HK-2 (cell line): ENCODE data around the gene ETNK2.
"Not testable (repeated sequence)": the region's sequence is repeated elsewhere in the genome, so short reads cannot be mapped to it uniquely, and the experiment has no call there.

Source experiments
- DNase-seq: peaks from one replicate; pipeline ENCODE4 v3.0.0-alpha.2; 2018; ENCODE audit not compliant: unreplicated experiment

Gene ETNK2

DNA sequence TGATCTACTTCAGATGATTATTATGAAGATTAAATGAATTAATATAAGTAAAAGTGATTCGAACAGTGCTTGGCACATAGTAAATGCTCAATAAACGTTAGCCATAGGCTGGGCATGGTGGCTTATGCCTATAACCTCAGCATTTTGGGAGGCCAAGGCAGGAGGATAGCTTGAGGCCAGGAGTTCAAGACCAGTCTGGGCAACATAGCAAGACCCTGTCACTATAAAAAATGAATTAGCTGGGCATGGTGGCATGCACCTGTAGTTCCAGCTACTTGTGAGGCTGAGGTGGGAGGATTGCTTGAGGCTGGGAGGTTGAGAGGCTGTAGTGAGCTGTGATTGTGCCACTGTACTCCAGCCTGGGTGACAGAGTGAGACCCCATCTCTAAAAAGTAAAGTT is 52.1 kb downstream of the ETNK2 start:
- DNase-seq: not testable (repeated sequence)

DNA sequence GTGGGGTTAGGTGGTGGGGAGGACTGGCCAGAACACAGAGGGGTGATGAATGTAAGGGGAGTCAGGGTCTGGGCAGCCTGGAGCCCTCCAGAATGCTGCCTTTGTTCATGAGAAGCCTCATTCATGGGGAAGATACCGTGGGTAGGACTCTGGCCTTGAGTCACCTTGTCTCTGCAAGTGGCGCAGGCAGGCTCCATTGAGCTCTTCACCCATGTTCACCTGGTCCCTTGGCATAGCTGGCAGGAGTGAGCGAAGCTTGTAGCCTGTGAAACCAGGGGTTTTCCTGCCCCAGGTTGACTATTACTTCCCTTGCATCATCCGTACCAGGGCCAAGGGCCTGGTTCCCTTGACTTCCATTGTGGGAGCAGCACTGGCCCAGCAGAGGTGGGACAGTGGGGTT is 53.2 kb downstream of the ETNK2 start:
- DNase-seq: no peak

DNA sequence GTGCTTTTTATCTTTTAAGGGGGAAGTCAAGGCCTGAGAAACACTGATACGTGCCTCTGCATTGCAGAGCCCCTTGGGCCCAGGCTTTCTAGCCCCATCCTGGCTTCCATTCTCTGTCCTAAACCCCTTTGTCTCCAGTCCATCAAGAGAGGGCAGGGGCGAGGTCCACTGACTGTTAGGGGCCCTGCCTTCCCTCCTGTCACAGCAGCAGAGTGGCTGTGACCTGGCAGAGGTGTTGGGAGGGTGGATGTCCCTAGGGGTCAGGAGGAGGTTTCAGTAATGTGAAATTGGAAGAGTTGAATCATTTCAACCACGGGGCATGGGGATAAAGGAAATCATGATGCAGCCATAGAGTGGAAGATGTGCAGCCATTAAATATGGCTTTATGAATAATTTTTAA is 54.9 kb downstream of the ETNK2 start:
- DNase-seq: no peak

DNA sequence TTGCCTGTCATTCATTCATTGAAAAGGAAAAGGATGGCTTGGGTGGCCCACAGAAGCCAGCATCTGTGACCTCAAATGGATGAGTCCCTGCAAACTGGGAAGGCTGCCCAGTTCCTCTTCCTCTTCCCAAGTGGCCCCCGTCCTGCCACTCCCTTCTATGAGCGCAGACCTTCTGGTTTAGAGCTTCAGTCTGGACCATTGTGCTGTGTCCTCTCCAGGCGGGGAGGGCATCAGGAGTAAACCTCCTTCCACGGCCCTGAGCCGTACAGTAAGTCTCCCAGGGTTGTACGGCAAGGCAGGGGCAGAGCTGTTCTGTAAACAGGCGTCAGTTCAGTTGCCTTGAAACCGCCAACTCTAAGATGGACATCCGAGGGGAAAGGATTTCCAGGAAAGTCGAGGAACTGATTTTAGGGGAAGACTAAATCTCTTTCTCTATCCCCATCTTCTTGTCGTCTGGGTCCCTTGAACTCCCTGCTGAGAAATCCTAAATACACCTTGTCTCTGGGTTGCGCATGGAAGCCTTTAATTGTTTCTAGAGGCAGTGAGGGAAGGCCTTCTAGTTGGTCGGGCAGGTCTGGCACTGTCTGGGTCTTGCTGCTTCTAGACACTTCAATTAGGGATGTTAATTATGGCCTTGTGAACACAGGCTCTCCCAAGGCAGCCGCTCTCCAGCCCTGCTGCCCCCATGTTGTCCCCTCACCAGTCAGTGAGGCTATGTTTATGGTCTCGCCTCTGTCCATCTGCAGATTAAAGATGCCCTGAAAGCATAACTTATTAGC is 56.8 kb downstream of the ETNK2 start:
- DNase-seq: no peak

DNA sequence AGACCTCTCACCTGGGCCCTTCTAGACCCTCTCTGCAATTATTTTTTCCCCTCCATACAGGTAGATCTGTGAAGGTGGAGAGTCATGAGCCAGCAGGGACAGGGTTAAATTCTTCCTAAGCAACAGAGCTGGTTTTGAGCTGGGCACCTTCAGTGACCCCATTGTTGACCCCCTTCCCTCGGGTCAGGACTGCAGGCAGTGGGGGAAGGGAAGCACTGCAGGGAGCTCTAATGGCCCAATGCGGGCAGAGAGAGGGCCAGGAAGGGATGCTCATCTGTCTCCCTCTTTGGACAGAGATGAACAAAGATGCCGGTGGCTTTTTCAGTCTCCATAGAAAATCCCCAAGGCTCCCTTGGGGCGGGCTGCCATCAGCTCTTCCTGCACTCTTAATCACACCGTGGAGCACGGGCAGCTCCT is 57.5 kb downstream of the ETNK2 start:
- DNase-seq: no peak

DNA sequence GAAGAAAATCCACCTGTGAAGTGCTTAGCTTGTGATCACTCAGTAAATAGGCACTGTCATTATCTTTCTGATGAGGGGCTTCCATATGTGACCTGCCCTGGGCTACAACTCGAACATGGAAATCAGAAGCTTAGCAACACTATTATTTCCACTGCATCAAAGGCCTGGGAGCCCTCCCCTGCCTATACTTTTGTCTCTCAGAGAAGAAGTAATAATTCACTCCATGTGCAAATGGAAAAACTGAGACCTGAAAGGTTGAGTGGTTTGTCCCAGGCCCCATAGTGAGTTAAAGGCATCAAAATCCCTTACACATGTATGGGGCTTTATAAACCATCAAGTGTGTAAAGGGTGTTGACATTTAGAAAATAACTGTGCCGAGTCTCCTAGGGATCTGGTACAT is 58.1 kb downstream of the ETNK2 start:
- DNase-seq: no peak

DNA sequence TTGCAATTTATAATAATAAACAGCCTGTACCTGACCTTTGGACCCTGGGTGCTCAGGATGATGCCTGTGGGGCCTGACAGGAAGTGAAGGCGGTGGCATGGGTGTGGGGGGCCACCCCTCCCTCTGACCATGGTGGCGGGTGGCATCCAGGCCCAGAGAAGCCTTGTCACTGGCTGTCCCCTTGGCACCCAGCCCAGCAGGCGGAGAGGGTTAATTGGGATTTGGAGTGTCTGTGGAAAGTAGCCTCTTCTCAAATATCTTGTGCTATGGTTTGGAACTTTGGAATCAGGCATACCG is 58.5 kb downstream of the ETNK2 start:
- DNase-seq: no peak

DNA sequence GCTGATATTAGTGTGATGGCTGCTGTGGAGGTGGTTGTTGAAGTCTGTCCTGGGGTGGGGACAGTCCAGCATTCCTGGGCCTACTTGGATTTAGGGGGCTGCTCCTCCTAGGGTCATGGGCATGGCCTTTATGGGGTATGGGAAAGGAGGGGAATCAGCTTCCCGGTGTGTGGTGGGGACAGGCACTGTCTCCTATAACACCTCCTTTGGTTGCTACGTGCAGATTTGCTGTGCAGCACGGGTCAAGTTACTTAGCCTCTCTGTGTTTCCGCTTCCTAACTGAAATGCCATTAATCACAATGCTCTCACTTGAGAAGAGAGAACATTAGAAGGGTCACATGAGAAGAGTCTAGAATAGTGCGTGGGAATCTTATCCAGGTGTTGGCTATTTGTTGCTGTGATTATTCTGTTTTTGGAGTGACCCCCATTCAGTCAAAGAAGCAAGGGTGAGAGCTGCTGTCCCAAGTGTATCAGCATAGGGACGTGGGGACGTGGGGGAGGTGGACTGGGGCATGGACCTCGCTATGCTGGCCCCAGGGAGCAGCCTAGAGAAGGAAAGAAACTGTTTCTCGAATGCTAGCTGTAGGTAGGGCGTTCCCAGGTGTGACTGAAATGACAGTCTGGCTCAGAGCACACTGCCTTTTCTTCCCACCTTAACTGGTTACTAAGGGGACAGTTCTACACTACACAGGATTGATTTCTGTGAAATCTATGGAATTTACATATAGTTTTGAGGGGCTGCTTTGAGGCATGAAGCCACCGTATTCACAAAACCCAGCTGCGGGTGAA is 59.0 kb downstream of the ETNK2 start:
- no peak for DNase-seq

DNA sequence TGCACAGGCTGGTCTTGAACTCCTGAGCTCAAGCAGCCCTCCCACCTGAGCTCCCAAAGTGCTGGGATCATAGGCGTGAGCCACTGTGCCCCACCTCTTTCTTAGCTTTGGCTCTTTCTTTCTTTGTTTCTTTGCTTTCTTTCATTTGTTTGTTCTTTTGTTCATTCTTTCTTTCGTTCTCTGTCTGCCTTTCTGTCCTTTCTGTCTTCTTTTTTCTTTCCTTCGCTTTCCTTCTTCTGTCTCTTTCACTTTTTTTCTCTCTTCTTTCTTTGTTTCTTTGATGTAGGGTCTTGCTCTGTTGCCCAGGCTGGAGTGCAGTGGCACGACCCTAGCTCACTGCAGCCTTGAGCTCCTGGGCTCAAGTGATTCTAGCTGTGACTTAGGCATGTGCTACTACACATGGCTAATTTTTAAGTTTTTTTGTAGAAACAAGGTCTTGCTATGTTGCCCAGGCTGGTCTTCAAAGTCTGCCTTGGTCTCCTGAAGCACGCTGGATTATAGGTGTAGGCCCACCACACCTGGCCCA is 60.0 kb downstream of the ETNK2 start:
- DNase-seq: no peak

DNA sequence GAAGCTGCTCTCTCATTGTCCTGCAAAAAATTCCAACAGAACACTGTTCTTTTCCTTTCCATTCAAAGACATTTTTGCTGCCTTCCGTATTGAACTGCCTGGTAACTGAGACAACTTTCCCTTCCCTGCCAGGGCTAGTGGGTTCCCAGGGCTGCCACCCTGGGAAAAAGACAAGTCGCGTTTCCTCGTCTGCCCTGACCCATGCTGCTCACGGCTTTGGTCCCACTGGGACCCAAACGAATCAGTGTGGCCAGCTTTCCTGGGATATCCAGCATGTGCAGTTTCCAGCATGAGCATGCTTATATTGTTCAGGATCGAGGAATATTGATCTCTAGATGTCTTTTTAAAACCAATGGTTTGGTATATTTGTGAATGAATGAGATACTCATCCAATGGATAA is 60.8 kb downstream of the ETNK2 start:
- DNase-seq: no peak

DNA sequence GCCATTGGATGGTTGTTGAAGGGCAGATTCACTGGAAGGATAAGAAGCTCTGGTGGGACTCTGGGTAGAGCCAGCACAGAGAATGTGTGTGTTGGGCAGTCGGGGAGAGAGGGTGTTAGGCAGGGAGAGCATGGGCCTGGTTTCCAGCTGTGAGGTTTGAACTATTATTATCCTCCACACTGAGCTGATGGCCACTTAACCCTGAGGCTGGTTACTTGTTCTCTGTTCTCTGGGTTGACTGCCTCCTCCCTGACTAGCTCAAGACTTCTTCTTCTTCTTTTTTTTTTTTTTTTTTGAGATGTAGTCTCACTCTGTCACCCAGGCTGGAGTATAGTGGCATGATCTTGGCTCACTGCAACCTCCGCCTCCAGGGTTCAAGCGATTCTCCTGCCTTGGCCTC is 61.7 kb downstream of the ETNK2 start:
- DNase-seq: not testable (repeated sequence)

DNA sequence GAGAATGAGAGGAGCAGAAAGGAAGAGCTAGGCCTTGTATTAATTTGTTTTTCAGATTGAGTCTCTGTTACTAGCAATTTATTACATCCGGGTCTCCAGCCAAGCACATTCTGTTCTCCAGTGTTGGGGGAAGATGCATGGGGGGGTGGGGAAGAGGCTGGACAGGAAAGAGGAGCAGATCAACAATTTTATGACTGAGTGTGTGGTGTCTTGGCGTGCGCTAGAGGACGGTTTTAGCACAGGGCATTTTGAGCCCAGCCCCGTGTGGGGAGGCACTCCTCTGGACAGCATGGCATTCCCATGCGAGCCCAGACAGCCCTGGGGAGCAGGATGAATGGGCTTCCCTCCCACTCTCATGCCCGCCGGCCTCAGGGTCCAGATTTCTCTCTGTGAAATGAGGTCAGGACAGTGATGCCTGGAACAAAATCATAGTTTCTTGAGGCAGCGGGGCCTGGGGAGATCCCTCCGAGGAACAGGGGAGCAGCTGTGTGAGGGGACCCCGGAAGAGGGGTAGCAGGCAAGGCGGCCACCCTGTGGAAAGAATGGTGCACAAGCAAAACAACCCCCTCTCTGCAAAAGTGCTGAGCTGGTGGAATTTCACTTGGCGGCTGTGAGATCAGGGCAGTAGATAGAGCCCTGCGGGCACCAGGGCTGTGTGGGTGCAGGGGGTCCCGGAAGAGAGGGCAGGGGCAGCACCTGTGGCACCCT is 62.6 kb downstream of the ETNK2 start:
- DNase-seq: no peak

DNA sequence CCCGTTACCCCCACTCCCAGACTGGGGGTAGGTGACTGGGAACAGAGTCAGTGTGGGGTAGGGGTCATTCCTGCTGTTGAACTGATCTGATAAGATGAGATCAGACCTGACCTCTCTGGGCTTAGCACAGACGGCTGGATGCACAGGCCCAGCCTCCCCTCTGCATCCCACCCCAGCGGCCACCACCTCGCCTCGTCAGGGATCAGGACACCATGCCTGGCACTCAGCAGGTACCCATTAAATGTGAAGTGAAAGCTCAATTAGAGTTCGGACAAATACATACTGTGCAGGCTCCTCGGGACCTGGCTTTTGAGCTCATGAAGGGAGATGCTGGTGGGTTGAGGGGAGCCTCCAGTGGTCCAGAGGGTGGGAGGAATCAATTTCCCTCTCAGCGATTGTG is 63.2 kb downstream of the ETNK2 start:
- no peak for DNase-seq

DNA sequence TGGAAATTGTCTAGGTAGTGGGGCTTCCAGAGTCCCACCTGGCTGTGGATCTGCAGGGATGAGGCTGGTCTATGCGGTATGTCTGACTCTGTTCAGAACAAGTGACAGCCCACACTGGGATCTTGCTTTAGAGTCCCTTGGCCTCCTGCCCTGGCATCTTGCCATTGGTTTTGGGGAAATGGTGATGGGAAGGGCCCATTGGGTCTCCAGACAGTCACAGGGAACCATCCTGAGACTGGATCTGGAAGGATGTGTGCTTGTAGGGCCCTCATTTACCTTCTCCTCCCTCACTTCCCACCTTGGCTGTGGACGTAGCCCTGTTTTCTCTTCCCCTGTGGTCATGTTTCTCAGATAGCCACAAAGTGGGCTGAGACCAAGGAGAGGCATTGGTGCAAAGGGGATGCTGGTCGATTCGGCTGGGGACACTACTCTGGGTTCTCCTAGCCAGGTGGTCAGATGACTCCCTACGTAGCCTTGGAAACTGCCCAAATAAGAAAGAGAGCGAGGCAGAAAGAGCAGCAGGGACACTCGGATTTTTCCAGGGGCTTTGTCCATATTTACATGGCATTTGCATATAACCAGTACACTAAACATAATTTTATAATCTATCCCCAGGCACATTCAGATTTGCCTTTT is 63.8 kb downstream of the ETNK2 start:
- no peak for DNase-seq

DNA sequence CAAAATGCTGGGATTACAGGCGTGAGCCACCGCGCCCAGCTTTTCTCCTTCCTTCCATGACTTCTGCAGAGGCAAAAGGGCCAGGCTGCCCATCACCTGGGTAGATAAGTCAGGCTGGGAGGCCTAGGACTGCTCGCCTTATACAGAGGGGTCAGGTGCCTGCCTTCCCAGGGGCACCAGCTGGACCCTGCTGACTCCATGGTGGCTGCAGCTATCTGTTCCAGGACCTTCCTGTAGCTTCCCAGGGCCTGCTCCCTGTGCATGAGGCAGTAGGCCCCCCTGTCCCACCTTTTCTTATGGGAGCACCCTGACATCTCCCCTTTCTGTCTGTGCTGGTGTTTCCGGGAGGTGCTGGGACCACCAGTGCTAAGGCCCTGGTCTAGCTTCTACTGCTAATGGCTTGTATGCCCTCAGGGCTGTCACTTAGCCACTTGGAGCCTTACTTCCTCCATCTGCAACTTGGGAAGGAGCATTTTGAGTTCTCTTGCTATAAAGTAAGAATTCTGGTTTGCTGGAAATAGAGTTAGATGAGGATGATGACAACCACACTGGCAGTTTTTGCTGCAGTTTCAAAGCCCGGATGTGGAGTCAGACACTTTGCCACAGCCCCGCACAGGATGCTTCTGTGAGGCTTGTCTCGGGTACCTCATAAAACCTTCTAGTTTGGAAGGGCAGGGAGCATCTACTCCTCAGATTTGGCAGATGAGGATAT is 64.5 kb downstream of the ETNK2 start:
- DNase-seq: no peak

DNA sequence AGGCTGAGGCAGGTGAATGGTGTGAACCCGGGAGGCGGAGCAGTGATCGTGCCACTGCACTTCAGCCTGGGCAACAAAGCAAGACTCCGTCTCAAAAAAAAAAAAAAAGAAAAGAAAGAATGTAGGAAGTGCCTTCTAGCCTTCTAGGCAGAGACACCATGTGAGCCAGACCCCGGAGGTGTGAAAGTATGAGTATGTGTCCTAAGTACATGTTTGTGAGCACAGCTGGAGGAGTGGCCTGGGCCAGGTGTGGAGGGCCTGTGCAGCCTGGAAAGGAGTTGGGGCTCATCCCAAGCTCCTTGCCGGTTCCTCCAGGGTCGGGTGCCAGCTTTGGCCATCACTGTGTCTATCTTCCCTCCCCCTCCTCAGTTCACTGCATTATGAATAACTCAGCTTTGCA is 66.0 kb downstream of the ETNK2 start:
- no peak for DNase-seq

DNA sequence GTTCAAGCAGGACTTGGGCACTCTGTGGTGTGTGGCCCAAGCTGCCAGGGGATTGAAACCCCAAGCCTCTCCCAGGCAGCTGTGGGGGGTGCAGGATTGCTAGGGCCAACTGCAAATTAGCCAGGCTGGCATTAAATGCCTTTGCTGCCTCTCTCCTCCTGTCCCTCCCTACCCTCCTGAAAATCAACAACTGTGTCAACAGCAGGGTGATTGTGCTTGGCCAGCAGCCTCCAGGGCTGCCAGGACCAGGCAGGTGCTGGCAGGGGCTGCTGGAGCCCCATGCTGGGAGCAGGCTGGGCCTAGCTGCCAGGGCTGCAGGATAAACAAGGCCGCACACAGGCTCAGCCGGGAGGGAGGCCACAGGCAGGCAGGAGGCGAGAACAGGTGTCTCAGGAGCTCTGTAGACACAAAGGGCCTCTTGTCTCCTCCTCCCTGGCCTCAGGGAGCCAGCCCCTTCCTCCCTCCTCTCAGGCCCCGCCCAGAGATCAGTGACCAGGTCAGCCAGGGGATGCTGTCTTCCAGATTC is 67.5 kb downstream of the ETNK2 start:
- DNase-seq: no peak

DNA sequence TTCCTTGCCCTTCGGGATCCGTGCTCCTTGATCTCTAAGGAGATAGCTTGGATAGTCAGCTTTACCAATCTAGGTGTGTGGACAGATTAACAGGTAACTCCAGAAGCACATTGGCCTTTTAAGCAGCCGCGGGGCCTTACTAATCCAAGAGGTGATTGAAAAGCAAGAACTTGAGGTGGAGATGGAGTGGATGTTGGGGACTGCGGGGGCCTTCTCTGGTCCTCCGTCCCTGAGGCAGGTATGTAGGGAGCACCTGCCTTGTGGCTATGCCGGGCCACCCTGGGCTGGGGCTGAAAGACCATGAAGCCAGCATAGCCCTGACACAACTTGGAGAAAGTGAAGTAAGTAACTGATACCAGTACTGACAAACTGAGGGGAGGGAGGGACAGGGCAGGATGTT is 68.4 kb downstream of the ETNK2 start:
- no peak for DNase-seq

DNA sequence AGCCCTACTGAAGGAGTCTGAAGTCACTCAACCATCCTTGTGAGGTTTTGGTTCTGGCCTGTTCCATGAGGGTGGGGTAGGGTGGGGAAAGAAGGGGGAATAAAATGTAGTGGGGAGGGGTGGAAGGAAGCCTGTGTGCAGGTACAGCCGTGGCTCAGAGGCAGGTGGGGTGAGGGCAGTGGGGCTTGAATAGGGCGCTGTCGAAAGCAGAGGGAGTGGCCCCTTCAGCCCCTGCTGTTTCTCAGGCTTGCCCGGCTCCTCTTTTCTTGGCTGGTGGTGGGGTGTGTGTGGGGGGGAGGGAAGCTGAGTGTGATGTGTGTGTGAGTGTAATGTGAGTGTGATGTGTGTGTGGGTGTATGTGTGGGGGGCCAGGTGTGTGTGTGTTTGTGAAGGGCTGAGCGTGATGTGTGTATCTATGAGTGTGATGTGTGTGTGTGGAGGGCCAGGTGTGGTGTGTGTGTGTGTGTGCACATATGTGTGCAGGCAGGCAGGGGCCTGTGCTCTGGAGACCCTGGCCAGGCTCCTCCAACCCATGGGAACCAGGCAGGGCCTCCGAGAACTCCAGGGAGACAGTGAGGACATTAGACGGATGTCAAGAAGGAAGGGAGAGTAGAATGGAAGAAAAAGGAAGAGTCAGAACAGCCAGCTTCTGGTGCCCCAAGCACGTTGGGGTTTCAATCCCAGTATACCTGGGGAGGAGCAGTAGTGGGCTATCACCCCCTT is 69.9 kb downstream of the ETNK2 start:
- no peak for DNase-seq

DNA sequence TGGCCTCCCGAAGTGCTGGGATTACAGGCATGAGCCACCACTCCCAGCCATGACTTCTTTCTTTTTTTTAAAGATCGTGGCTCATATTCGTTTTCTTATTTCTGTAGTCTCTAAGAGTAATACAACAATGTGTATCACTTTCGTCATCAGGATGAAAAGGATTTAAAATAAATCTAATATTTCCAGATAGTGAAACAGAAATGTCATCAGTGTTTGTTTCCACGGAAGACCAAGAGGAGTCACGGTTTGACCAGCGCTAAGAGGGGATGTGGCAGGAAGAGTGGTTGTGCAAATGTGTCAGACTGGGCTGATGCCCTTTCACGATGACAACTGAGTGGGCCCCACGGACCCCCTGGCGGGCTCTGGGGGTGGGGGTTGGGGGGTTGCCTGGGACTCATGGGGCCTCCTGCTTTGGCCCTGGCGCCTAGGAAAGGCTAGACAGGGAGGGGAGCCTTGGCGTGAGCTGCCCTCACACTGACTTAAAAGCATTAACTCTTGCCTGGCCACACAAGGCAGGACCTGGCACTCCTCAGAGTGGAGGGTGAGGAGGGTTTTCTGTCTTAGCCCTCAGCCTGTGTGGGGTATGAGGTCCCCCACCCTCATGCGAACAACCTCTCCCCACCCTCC is 70.6 kb downstream of the ETNK2 start:
- DNase-seq: no peak
